Chondrocyte (in vitro differentiated cells): ENCODE results near the gene CEP57. TPM values are rescaled to one million over a fixed set of nuclear protein-coding genes. Genes with fewer than 3 reads are reported as not detected.

Source experiments
- DNase-seq: peaks from one replicate; pipeline ENCODE4 v3.0.0; 2021; ENCODE audit warnings: mixed read lengths, low spot score
- H3K27ac Mint-ChIP-seq: one replicate; pipeline ENCODE4 v1.8.0; 2021; ENCODE audit warnings: mild to moderate bottlenecking, moderate library complexity, mixed read lengths; ENCODE audit not compliant: unreplicated experiment
- H3K27me3 Mint-ChIP-seq: 2 replicates; pipeline ENCODE4 v1.8.0; 2021; ENCODE audit warnings: low read depth, mixed read lengths
- H3K36me3 Mint-ChIP-seq: 2 replicates; pipeline ENCODE4 v1.8.0; 2021; ENCODE audit warnings: low read depth, mixed read lengths
- H3K4me1 Mint-ChIP-seq: 2 replicates; pipeline ENCODE4 v1.8.0; 2021; ENCODE audit warnings: low read depth, mild to moderate bottlenecking, mixed read lengths
- H3K4me3 Mint-ChIP-seq: one replicate; pipeline ENCODE4 v1.8.0; 2021; ENCODE audit warnings: mild to moderate bottlenecking, moderate library complexity, mixed read lengths; ENCODE audit not compliant: unreplicated experiment
- H3K9me3 Mint-ChIP-seq: 2 replicates; pipeline ENCODE4 v1.8.0; 2021; ENCODE audit warnings: low read depth, mixed read lengths
- total RNA-seq: library from RNA; stranded (reverse); gene quantifications from 3 replicates; pipeline ENCODE4 v1.2.1, GENCODE V29; 2021
- TF ChIP-seq, protein P1 (sequence below): fragments of 200-600 bp; sonication (generic); IDR thresholded peaks from 2 replicates; pipeline ENCODE4 v1.5.0; 2021; ENCODE audit warnings: antibody characterized with exemption, mild to moderate bottlenecking, moderate library complexity

CEP57 gene
- total RNA-seq, 1 donor from 2014 or later, result 28.8 TPM

DNA sequence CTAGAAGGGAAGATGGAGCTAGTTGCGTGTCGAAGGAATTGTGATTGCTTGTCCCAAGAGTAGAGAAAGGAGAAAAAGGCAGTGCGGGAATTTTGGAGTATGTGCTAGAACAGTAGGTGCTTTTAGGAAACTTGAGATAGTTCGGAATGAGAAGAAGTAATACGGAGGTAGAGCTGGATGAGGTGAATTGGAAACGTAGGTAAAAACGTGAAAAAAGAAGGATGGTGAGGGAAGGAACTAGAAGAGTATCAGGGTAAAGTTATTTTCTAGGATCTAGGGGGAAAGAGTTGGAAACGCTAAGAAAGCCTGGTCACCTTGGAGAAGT is 1.4 kb downstream of the CEP57 start:
- H3K36me3 Mint-ChIP-seq, result no peaks in the 10 kb centered on the region
- peak overlapping the region; percentile 99 for H3K4me3 Mint-ChIP-seq
- no peak for DNase-seq
- no peaks in the 10 kb centered on the region for H3K9me3 Mint-ChIP-seq
- peaks cover 23% of the 10 kb centered on the region for H3K4me1 Mint-ChIP-seq
- TF ChIP-seq, protein P1, sequence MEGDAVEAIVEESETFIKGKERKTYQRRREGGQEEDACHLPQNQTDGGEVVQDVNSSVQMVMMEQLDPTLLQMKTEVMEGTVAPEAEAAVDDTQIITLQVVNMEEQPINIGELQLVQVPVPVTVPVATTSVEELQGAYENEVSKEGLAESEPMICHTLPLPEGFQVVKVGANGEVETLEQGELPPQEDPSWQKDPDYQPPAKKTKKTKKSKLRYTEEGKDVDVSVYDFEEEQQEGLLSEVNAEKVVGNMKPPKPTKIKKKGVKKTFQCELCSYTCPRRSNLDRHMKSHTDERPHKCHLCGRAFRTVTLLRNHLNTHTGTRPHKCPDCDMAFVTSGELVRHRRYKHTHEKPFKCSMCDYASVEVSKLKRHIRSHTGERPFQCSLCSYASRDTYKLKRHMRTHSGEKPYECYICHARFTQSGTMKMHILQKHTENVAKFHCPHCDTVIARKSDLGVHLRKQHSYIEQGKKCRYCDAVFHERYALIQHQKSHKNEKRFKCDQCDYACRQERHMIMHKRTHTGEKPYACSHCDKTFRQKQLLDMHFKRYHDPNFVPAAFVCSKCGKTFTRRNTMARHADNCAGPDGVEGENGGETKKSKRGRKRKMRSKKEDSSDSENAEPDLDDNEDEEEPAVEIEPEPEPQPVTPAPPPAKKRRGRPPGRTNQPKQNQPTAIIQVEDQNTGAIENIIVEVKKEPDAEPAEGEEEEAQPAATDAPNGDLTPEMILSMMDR, result no peak
- peak overlapping the region; percentile 100 for H3K27ac Mint-ChIP-seq
- no peaks in the 10 kb centered on the region for H3K27me3 Mint-ChIP-seq

DNA sequence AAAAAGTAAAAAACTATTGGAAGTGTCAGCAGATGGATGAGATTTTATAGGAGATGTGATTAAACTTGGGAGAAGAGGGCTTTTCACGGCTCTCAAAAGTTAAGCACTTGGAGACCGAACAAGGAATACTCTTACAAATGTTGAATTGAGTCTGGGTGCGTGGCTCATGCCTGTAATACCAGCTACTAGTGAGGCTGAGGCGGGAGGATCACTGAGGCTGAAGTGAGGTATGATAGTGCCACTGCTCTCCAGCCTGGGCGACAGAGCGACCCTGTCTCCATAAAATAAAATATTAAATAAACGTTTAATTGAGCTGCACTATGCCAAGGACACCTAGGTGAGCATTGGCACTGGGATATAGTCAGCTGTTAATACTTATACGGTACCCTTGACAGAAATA is 1.9 kb downstream of the CEP57 start:
- TF ChIP-seq, protein P1, result no peak
- H3K36me3 Mint-ChIP-seq, result no peaks in the 10 kb centered on the region
- H3K9me3 Mint-ChIP-seq, result no peaks in the 10 kb centered on the region
- H3K4me1 Mint-ChIP-seq, result peaks cover 23% of the 10 kb centered on the region
- H3K4me3 Mint-ChIP-seq, result peak overlapping the region; percentile 99
- DNase-seq, result no peak
- H3K27ac Mint-ChIP-seq, result no peak overlapping the region
- no peaks in the 10 kb centered on the region for H3K27me3 Mint-ChIP-seq

DNA sequence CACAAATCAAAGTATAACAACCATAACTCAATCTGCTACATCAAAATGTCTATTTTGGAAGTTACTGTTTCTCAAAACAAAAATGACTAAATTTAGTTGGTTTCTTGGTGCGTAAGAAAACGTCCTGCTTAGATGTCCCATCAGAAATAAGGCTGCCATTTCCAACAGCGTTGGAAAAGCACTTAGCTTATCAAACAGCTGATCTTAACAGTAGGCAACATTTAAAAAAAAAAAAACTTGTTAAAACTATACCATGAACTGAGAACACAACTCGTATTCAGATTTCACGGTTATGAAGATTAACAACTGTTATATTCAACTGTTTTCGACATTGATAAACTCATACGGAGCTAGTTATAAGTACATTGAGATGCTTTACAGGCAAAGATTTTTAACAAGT is 2.4 kb downstream of the CEP57 start:
- Mint-ChIP-seq H3K9me3 (no peaks in the 10 kb centered on the region), H3K36me3 (no peaks in the 10 kb centered on the region), H3K27ac (no peak overlapping the region), H3K4me1 (peaks cover 23% of the 10 kb centered on the region), H3K4me3 (no peak overlapping the region), H3K27me3 (no peaks in the 10 kb centered on the region)
- TF ChIP-seq, protein P1, result no peak
- DNase-seq, result no peak

DNA sequence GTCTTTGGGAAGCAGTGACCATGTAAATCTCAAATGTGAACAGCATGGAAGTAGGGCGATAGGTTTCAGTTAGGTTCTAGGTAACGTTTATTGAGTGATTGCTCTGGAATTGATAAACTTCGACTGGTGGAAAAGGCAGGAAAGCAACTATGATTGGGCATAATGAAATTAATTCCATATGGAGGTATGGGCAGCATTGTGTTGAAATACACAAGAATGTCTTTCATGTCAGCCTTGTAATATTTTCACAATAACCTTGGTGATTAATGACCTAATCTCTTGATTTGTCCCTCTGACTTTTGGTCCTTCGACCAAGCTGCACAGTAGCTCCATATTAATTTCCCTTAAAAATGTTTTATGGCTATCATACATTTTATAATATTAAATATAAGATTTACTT is 2.8 kb downstream of the CEP57 start:
- no peak overlapping the region for H3K27ac Mint-ChIP-seq
- TF ChIP-seq, protein P1, result no peak
- no peak for DNase-seq
- no peaks in the 10 kb centered on the region for H3K9me3 Mint-ChIP-seq
- H3K4me3 Mint-ChIP-seq, result no peak overlapping the region
- no peaks in the 10 kb centered on the region for H3K36me3 Mint-ChIP-seq
- no peaks in the 10 kb centered on the region for H3K27me3 Mint-ChIP-seq
- H3K4me1 Mint-ChIP-seq, result peaks cover 20% of the 10 kb centered on the region

DNA sequence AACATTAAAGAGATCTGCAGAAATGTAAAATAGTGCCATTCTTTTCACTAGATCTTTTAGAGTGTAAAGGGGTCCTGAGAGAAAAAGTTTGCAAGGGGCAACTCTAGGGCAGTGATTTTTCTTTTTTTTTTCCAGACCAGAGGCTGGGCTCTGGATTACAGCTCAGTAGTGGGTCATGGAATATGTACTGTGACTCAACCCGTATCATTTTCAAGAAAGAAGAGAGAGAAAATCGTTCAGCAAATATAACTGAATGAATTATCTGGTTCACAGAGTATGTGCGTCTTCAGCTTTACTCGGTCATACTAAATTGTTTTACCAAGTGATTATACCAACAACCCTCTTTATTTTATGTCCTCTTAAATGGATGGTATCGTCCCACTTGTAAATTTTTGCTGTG is 3.8 kb downstream of the CEP57 start:
- H3K27me3 Mint-ChIP-seq, result no peaks in the 10 kb centered on the region
- H3K4me3 Mint-ChIP-seq, result no peak overlapping the region
- H3K27ac Mint-ChIP-seq, result no peak overlapping the region
- H3K9me3 Mint-ChIP-seq, result no peaks in the 10 kb centered on the region
- H3K4me1 Mint-ChIP-seq, result peaks cover 13% of the 10 kb centered on the region
- no peak for DNase-seq
- TF ChIP-seq, protein P1, result no peak
- no peaks in the 10 kb centered on the region for H3K36me3 Mint-ChIP-seq
